ENCODE data around the gene C1orf198. TPM values are rescaled to one million over a fixed set of nuclear protein-coding genes. Genes with fewer than 3 reads are reported as not detected.

Gene C1orf198
- total and polyA plus RNA-seq, 11 donors: 23.1 to 145 (median 63.8) TPM

GRCh38 chr1:230852959-230853358 is 15.4 kb downstream of the C1orf198 start:
- no peak for ATAC-seq
- intact Hi-C loops (cut with DNase I): loop anchor here in 1 of 10 donors (5.0 kb wide), 1 partner anchor 36 kb away; no protein-coding TSS in a partner anchor
- no peak overlapping the region for H3K27ac ChIP-seq
- no peak for DNase-seq
- TF ChIP-seq POLR2A (IDR thresholded peaks at IDR 0.05): no peak
- no peak for TF ChIP-seq CTCF (IDR thresholded peaks at IDR 0.05)
- H3K9me3 ChIP-seq: peaks cover 0 to 13% (median 0%) of the 10 kb centered on the region in 12 donors
- no peaks in the 10 kb centered on the region for H3K27me3 ChIP-seq
- H3K4me1 ChIP-seq: peaks cover 4 to 78% (median 45%) of the 10 kb centered on the region in 12 donors
- WGBS, 4 donors: 89 to 97% (median 90%) methylated on average over 7 to 8 of the region's 8 CpGs
- H3K36me3 ChIP-seq: peaks cover 0 to 42% (median 16%) of the 10 kb centered on the region in 9 donors
- H3K4me3 ChIP-seq: no peak overlapping the region

- H3K9me3 ChIP-seq: peaks cover 0 to 13% (median 0%) of the 10 kb centered on the region in 12 donors
- intact Hi-C loops (cut with DNase I): loop anchor here in 1 of 10 donors (5.0 kb wide), 1 partner anchor 34 kb away; no protein-coding TSS in a partner anchor
- H3K27me3 ChIP-seq: no peaks in the 10 kb centered on the region
- H3K27ac ChIP-seq: peak overlapping the region in 9 of 12 donors; percentile 12 to 92 (median 83)
- 55 to 72% (median 61%) methylated on average over 5 of the region's 5 CpGs for WGBS, 4 donors
- TF ChIP-seq POLR2A (IDR thresholded peaks at IDR 0.05) (no peak), CTCF (IDR thresholded peaks at IDR 0.05) (no peak)
- no peak for ATAC-seq
- peaks cover 4 to 68% (median 47%) of the 10 kb centered on the region in 12 donors for H3K4me1 ChIP-seq
- no peak for DNase-seq
- H3K36me3 ChIP-seq: peaks cover 0 to 42% (median 16%) of the 10 kb centered on the region in 9 donors
- no peak overlapping the region for H3K4me3 ChIP-seq
Observed at GRCh38 chr1:230851291-230851691, 17.0 kb downstream of the C1orf198 start.

GRCh38 chr1:230850547-230850946 is 17.8 kb downstream of the C1orf198 start:
- no peak for TF ChIP-seq POLR2A (IDR thresholded peaks at IDR 0.05)
- no peak for TF ChIP-seq CTCF (IDR thresholded peaks at IDR 0.05)
- H3K4me3 ChIP-seq: no peak overlapping the region
- H3K9me3 ChIP-seq: peaks cover 0 to 13% (median 0%) of the 10 kb centered on the region in 12 donors
- H3K27ac ChIP-seq: peak overlapping the region; percentile 36 to 92 (median 80)
- DNase-seq: no peak
- WGBS, 4 donors: 77 to 95% (median 93%) methylated on average over 6 to 8 of the region's 8 CpGs
- intact Hi-C loops (cut with DNase I): loop anchor here in 1 of 10 donors (5.0 kb wide), 1 partner anchor 33 kb away; no protein-coding TSS in a partner anchor
- peak in 1 of 4 donors; percentile 9 for ATAC-seq
- H3K4me1 ChIP-seq: peaks cover 4 to 67% (median 47%) of the 10 kb centered on the region in 12 donors
- H3K36me3 ChIP-seq: peaks cover 0 to 42% (median 16%) of the 10 kb centered on the region in 9 donors
- H3K27me3 ChIP-seq: no peaks in the 10 kb centered on the region

- Histone ChIP-seq H3K4me1 (peaks cover 4 to 70% (median 50%) of the 10 kb centered on the region in 12 donors), H3K27ac (peak overlapping the region; percentile 74 to 92 (median 80)), H3K27me3 (no peaks in the 10 kb centered on the region), H3K36me3 (peaks cover 0 to 33% (median 16%) of the 10 kb centered on the region in 9 donors), H3K9me3 (peaks cover 0 to 13% (median 0%) of the 10 kb centered on the region in 12 donors), H3K4me3 (peak overlapping the region in 1 of 12 donors; percentile 2)
- ATAC-seq (peak; percentile 91 to 94 (median 93)), DNase-seq (peak; percentile 80 to 85 (median 82))
- WGBS, 4 donors: 15 to 19% (median 18%) methylated on average over 12 to 14 of the region's 14 CpGs
- intact Hi-C loops (cut with DNase I): loop anchor here in 2 of 10 donors (2.0 to 5.0 kb wide), 2 partner anchors 23 to 32 kb away; no protein-coding TSS in a partner anchor
- TF ChIP-seq POLR2A (IDR thresholded peaks at IDR 0.05) (no peak), CTCF (IDR thresholded peaks at IDR 0.05) (no peak)
Observed at GRCh38 chr1:230849451-230850224, 18.7 kb downstream of the C1orf198 start.

Measured in heart left ventricle (tissue), 16 donors.